ENCODE measurements around the gene ARF1. TPM values are rescaled to one million over a fixed set of nuclear protein-coding genes. Genes with fewer than 3 reads are reported as not detected.

Gene ARF1
- total RNA-seq, 2 experiments from 2014 or later, result 163 to 322 TPM

DNA sequence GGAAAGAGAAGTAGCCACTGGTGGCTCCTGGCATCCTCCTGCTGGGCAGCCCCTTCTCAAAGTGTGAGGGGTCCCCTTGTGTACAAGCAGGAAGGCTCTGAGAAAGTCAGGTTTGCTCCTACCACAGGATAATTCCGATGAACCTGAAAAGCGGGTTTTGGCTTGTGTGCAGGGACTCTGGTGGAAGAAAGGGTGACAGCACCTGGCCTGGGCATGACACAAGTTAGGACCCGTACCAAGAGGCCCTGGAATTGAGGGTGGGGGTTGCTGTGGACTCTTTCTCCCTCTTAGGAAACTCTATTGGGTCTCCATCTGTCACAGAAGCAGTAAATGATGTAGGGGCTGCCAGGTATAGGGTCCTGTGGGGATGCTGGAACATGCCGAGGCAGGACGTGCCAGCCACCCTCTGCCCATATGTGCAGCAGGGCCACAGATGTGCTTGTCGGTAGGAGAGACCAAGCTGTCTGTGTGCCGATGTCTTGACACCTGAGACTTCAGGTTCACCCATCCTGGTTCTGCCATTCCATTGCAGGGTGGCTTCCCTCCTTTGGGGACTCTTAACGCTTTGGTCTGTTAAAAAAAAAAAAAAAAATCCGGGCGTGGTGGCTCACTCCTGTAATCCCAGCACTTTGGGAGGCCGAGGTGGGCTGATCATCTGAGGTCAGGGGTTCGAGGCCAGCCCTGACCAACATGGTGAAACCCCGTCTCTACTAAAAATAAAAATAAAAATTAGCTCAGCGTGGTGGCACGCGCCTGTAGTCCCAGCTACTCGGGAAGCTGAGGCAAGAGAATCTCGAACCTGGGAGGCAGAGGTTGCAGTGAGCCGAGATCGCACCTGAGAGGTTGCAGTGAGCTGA, 10.8 kb downstream of the ARF1 start:
- DNase-seq (ENCODE audit: low spot score), result no peak
- BruUV-seq (replicated peaks), result no TSS peak
- Histone ChIP-seq H3K27ac (ENCODE audit: low read depth, low read length, poor library complexity, severe bottlenecking) (no peak overlapping the region), H3K9me3 (ENCODE audit: low read length) (peaks cover 25% of the 10 kb centered on the region), H4K20me1 (ENCODE audit: insufficient read depth, low read length) (peaks cover 43% of the 10 kb centered on the region), H3K4me3 (ENCODE audit: low read depth, low read length, poor library complexity, severe bottlenecking) (no peak overlapping the region), H3K36me3 (ENCODE audit: insufficient read depth, low read length) (peaks cover 98% of the 10 kb centered on the region), H2AFZ (ENCODE audit: low read length) (no peak overlapping the region), H3K4me2 (ENCODE audit: low read length) (no peak overlapping the region), H3K4me1 (ENCODE audit: insufficient read depth, low read length, poor library complexity, severe bottlenecking) (peaks cover 25% of the 10 kb centered on the region), H3K79me2 (ENCODE audit: insufficient read depth, low read depth, low read length) (peaks cover 88% of the 10 kb centered on the region), H3K9me2 (ENCODE audit: insufficient read depth, low read length) (no peaks in the 10 kb centered on the region)
- ChIA-PET POLR2A (interaction anchor here (0.6 to 0.7 kb wide), 2 partner anchors 60 to 363 kb away, joined by 3 to 4 read pairs; no protein-coding TSS in a partner anchor), CTCF (ENCODE audit: unreplicated experiment) (no interaction called here)
- intact Hi-C loops (cut with micrococcal nuclease; ENCODE audit: unreplicated experiment), result no loop called here
- TF ChIP-seq EZH2phosphoT487 (IDR thresholded peaks at IDR 0.05; ENCODE audit: borderline replicate concordance, low read depth, low read length), result no peak
- TF ChIP-seq, protein P1, sequence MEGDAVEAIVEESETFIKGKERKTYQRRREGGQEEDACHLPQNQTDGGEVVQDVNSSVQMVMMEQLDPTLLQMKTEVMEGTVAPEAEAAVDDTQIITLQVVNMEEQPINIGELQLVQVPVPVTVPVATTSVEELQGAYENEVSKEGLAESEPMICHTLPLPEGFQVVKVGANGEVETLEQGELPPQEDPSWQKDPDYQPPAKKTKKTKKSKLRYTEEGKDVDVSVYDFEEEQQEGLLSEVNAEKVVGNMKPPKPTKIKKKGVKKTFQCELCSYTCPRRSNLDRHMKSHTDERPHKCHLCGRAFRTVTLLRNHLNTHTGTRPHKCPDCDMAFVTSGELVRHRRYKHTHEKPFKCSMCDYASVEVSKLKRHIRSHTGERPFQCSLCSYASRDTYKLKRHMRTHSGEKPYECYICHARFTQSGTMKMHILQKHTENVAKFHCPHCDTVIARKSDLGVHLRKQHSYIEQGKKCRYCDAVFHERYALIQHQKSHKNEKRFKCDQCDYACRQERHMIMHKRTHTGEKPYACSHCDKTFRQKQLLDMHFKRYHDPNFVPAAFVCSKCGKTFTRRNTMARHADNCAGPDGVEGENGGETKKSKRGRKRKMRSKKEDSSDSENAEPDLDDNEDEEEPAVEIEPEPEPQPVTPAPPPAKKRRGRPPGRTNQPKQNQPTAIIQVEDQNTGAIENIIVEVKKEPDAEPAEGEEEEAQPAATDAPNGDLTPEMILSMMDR (conservative IDR thresholded peaks at IDR 0.05; ENCODE audit: low read length), result no peak

DNA sequence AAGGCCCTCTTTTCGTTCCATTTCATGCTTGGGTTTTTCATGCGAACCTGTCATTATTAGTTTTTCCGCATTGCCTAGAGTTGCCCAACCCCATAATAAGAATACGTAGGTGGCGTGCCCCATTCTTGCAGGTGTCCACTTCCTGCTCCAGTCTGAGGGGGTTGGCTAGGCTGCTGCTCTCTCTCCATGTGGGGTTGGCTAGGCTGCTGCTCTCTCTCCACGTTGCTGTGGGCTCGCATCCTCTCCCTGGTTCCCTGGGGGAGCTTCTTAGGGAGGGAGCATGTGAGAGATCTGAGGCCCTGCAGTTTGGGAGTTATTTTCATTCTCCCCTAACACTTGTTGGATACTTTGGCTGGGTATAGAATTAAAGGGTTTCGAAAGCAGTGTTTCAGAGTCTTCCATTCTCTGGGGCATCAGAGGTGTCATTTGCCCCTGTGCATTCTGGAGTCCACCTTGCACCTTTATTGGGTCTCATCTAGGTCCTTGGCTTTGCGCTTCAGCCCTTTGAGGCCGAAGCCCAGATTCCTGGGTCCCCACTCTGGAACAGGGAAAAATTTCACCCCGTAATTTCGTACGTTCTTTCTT, 12.0 kb downstream of the ARF1 start:
- Histone ChIP-seq H3K4me1 (ENCODE audit: insufficient read depth, low read length, poor library complexity, severe bottlenecking) (peaks cover 13% of the 10 kb centered on the region), H2AFZ (ENCODE audit: low read length) (no peak overlapping the region), H3K9me2 (ENCODE audit: insufficient read depth, low read length) (no peaks in the 10 kb centered on the region), H3K36me3 (ENCODE audit: insufficient read depth, low read length) (peaks cover 98% of the 10 kb centered on the region), H3K4me2 (ENCODE audit: low read length) (no peak overlapping the region), H3K79me2 (ENCODE audit: insufficient read depth, low read depth, low read length) (peaks cover 76% of the 10 kb centered on the region), H3K27ac (ENCODE audit: low read depth, low read length, poor library complexity, severe bottlenecking) (no peak overlapping the region), H3K9me3 (ENCODE audit: low read length) (peaks cover 25% of the 10 kb centered on the region), H4K20me1 (ENCODE audit: insufficient read depth, low read length) (peaks cover 31% of the 10 kb centered on the region), H3K4me3 (ENCODE audit: low read depth, low read length, poor library complexity, severe bottlenecking) (no peak overlapping the region)
- ChIA-PET POLR2A (no interaction called here), CTCF (ENCODE audit: unreplicated experiment) (no interaction called here)
- no peak for TF ChIP-seq EZH2phosphoT487 (IDR thresholded peaks at IDR 0.05; ENCODE audit: borderline replicate concordance, low read depth, low read length)
- TF ChIP-seq, protein P1 (conservative IDR thresholded peaks at IDR 0.05; ENCODE audit: low read length), result no peak
- intact Hi-C loops (cut with micrococcal nuclease; ENCODE audit: unreplicated experiment), result no loop called here
- TSS peak; percentile 60 for BruUV-seq (replicated peaks)
- peak; percentile 40 for DNase-seq (ENCODE audit: low spot score)

DNA sequence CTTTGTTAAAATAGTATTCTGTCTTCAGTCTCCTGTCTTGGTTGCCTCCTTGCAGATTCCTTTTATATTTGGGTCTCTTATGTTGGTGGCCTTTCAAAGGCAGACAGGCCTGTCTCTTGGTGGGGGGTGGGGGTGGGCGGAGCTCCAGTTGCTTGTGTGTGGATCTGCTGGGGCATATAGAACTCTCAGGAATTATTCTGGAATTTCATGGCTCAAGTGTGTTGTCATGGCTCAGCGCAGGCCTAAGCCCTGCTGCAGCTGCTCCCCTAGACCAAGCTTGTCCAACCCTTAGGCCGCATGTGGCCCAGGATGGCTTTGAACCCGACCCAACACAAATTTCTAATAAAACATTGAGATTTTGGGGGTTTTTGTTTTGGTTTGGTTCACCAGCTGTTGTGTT, 12.7 kb downstream of the ARF1 start:
- Histone ChIP-seq H2AFZ (ENCODE audit: low read length) (no peak overlapping the region), H3K9me3 (ENCODE audit: low read length) (peaks cover 25% of the 10 kb centered on the region), H3K4me2 (ENCODE audit: low read length) (no peak overlapping the region), H3K4me3 (ENCODE audit: low read depth, low read length, poor library complexity, severe bottlenecking) (no peak overlapping the region), H3K4me1 (ENCODE audit: insufficient read depth, low read length, poor library complexity, severe bottlenecking) (peaks cover 7% of the 10 kb centered on the region), H3K9me2 (ENCODE audit: insufficient read depth, low read length) (no peaks in the 10 kb centered on the region), H3K27ac (ENCODE audit: low read depth, low read length, poor library complexity, severe bottlenecking) (no peak overlapping the region), H3K36me3 (ENCODE audit: insufficient read depth, low read length) (peaks cover 100% of the 10 kb centered on the region), H3K79me2 (ENCODE audit: insufficient read depth, low read depth, low read length) (peaks cover 69% of the 10 kb centered on the region), H4K20me1 (ENCODE audit: insufficient read depth, low read length) (peaks cover 26% of the 10 kb centered on the region)
- no peak for DNase-seq (ENCODE audit: low spot score)
- intact Hi-C loops (cut with micrococcal nuclease; ENCODE audit: unreplicated experiment), result no loop called here
- BruUV-seq (replicated peaks), result no TSS peak
- ChIA-PET CTCF (ENCODE audit: unreplicated experiment) (no interaction called here), POLR2A (interaction anchor here (0.6 kb wide), 1 partner anchor 361 kb away, joined by 9 read pairs; no protein-coding TSS in a partner anchor)
- TF ChIP-seq, protein P1 (conservative IDR thresholded peaks at IDR 0.05; ENCODE audit: low read length), result no peak
- no peak for TF ChIP-seq EZH2phosphoT487 (IDR thresholded peaks at IDR 0.05; ENCODE audit: borderline replicate concordance, low read depth, low read length)

Data from OCI-LY7 (cell line).